GDM1 (cell line): ENCODE data around the gene KMT5B.

Source experiments
- DNase-seq: peaks from one replicate; lab custom pipeline; 2025; lab: John Stamatoyannopoulos, UW

The KMT5B gene

DNA sequence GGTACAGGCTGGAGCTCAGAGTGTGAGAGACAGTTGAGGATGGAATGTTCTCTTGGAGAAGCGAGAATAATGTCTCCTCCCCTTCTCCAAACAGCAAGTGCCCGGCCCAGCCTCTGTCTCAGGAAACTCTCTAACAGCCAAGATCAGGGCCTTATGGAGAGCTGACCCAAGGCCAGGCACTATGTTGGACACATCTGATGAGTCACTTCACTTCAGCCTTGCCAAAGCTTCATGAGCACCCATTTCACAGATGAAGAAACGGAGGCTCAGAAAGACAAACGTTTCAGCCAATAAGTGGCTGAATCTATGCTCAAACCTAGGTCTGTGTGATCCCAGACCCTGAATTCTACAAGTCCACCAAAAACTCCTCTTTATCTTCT, 69.8 kb downstream of the KMT5B start:
- no peak for DNase-seq

DNA sequence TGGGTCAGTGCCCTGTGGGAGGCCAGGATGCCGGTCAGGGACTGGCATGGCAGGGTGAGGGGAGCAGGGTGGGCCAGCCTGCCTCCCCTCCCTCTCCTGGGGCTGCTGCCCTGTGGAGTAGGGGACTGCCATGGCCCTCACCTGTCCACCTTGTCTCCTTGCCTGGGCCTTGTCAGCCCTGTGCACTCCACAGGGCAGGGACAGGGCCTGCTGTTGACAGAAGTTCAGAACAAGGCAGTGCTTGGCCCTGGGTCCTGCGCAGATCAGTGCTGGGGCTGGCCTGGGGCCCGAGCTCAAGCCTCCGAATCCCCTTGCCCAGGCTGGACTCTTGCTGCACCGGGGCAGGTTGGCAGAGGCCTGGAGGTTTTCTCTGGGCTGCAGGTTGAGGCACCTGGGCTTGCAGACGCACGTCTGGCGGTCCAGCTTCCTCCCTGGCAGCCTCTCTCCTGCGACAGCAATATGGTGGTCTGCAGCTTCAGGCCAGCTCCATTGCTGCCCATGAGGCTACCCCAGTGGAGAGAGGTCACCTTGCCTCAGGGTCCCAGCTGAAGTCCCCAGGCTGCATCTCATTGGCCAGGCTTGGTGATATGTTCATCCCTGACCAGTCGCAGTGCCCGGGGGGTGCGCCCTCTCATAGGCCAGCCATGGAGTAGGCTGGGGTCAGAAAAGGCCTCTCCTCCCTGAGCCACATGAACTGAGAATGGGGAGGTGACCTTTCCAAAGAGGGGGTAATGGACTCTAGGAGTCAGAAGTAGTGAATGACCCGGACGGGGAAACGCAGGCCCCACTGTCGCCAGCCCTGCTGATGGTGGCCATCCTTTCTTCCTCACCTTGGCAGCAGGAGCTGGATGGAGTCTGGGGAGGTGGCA, 70.4 kb downstream of the KMT5B start:
- DNase-seq = no peak

DNA sequence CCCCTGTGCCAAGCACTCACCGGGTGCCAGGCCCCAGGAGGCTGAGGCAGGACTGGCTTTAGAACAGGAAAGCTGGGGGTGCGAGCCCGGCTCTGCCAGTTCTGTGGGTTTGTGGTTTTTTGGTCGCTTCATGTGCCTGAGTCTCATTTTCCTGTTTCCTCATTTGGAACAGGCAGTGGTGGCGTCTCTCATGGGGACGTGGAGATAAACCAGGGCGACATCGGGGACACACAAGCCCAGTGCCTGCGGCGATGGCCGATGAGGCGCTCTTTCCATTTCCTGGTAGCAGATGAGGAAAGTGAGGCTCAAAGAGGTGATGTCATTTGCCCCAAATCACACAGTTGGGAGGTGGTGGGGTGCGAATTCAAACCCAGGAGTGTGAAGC, 71.1 kb downstream of the KMT5B start:
- DNase-seq = peak; percentile 88

DNA sequence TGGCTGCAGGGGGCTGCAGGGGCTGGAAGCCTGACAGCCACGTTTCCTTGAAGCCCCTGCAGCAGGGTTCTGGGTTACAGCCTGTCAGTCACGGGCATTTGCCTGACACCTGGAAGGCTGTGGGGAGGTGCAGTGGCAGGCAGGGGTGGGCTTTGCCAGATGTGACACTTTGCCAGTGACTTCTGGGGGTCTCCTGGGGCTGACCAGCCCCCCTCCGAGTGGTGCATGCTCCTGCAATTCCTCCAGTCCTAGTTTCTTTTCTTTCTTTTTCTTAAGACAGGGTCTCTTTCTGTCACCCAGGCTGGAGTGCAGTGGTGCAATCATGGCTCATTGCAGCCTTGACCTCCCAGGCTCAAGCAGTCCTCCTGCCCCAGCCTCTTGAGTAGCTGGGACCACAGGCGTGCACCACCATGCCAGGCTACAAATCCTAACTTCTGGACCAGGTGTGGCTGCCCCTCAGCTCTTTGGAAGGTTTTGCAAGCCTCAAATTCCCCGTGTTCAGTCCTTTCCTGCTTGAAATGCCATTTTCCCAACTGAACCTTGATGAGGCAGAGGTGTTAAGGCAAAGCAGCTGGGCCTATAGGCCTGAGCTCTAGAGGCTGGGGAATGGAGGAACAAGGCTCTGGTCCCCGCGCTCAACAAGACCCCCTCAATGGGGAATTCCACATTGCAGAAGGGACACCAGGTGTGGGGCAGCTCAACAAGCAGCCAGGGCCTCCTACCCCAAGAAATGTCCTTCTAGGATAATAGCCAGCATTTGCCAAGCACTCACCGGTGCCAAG, 71.7 kb downstream of the KMT5B start:
- DNase-seq = no peak

DNA sequence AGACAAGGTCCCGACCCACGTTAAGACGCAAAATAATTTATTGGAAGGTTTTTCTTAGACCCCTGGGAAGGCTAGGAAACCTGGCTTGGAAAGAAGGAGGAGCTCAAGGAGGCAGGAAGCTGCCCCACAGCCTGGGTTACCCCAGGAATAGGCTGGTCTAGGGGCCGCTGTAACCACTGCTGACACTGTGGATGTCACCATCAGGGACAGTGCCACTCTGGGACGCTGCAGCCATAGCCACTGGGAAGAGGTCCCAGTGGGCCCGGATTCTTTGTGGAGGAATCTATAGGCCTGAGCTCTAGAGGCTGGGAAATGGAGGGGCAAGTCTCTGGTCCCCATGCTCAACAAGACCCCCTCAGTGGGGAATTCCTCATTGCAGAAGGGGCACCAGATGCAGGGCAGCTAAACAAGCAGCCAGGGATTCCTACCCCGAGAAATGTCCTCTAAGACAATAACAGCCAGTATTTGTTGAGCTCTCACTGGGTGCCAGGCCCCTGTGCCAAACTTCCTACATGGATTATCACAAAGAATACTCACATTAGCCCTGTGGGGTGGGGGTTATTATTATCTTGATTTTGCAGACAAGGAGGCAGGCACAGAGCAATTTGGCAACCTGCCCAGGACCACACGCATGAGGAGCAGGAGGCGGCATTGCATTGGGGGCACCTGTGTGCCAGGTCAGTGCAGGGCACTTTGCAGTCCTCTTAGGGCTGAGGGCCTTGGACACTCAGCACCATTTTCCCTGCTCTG, 72.4 kb downstream of the KMT5B start:
- DNase-seq = no peak

DNA sequence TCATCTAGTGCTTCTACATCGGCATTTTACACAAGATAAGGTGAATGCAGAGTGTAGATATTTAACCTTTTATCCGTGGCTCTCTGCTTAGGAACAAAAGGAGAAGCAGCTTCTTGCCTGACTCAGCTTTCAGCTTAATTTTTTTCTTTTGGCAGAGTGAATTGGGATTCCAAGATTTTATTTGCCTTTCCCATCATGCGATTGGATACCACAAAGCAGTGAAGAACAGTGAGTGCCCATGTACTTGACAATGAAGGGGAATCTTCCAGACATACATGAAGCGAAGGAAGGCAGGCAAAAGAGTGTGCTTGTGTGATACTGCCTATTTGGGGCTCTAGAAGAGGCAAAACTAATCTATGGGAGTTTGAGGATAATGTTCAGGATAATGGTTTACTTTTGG, 74.9 kb downstream of the KMT5B start:
- no peak for DNase-seq

DNA sequence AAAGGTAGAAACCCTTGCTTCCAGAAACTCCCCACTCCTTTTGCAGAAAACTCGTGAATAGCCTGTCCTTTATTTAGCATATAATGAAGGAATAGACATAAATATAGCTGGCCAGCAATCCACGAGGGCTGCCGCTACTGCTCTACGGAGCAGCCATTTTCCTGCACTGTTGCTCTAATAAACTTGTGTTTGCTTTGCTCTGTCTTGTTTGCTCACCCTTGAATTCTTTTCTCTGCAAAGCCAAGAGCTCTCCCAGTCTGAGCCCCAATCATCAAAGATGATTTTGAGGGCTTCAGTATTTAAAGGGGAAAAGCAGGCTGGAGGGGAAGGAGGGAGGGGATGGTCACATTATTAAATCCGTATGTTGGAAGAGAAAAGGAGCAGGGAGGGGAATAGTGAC, 75.3 kb downstream of the KMT5B start:
- DNase-seq = no peak

DNA sequence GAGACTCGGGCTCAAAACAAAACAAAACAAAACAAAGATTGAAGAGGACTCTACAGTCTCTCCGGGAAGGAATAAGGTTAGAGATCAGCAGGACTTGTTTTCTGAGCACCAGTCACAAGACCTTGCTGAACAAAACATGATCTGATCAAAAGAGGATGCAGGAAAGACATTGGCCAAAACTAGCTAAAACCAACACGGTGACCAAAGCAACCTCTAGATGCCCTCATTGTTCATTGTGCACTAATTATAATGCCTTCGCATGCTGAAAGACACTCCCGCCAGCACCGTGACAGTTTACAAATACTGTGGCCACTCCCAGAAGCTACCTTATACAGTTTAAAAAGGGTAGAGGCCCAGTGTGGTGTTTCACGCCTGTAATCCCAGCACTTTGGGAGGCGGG, 76.2 kb downstream of the KMT5B start:
- DNase-seq = no peak

DNA sequence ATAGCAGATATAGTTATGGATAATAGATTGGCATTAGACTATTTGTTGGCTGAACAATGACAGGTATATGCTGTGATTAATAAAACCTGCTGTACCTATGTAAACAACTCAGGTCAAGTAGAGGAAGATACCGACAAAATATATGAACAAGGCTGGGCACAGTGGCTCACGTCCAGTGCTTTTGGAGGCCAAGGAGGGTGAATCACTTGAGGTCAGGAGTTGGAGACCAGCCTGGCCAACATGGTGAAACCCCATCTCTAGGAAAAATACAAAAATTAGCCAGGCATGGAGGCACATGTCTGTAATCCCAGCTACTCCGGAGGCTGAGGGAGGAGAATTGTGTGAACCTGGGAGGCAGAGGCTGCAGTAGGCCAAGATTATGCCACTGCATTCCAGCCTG, 77.9 kb downstream of the KMT5B start:
- DNase-seq = no peak

DNA sequence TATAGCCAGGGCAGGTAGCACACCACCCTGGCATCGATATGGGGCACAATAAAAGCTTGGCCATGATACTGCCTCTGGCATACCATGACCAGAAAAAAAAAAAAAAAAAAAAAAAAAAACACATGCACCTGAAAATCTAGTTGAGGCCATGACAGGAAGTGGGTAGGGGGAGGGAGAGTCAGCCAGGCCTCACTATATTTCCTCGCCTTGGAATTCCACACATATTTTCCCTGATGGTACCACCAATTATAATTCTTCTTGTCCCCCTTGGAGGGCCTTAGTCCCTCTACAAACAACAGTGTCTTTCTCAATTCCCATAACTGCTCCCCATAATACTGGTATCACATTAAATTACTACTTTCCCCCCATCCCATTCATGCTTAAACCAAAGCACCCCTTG, 79.3 kb downstream of the KMT5B start:
- DNase-seq = no peak

DNA sequence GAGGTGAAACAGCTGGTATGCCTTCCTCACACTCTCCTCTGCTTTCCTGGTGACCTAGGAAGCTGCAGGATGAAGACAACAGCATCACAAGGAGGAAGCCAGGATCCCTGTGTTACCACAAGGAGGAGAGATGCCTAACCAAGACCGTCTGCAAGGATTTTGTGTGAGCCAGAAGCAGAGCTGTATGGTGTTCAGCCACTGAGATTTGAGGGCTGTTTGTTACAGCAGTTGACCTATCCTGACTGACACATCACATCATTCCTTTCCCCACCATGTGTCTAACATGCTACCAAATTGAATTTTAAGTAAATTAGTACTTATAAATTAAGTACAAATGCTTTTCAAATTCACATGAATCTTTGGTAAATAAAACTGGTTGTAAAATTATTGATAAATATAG, 83.0 kb downstream of the KMT5B start:
- no peak for DNase-seq

DNA sequence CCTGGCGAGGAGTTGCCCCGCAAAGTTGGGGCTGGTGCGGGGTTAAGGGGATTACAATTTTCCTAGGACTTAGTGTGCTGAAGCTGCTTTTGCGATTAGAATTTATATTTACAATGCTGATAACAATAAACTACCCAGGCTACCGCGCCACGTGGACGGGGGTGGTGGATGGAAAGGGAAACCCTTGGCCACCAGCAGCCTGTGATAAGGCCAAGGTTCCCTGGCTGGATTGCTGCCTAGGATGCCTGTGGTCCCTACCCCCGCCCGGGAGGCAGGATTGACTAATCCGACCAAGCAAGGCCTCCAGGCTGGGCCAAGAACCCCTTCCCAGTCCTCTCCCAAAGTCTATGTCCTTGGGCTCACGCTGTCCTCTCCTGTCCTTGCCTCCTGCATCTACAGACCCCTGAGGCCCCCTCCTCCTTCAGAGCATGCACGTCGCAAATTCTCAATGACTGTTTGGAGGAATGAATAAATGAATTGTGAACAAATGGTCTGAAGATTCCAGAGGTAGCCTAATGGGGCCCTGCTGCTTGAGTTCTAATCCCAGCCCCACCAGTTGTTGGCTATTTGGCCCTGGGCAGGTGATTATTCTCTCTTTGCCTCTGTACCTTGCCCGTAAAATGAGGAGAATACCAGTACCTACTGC, 84.3 kb downstream of the KMT5B start:
- DNase-seq = no peak

DNA sequence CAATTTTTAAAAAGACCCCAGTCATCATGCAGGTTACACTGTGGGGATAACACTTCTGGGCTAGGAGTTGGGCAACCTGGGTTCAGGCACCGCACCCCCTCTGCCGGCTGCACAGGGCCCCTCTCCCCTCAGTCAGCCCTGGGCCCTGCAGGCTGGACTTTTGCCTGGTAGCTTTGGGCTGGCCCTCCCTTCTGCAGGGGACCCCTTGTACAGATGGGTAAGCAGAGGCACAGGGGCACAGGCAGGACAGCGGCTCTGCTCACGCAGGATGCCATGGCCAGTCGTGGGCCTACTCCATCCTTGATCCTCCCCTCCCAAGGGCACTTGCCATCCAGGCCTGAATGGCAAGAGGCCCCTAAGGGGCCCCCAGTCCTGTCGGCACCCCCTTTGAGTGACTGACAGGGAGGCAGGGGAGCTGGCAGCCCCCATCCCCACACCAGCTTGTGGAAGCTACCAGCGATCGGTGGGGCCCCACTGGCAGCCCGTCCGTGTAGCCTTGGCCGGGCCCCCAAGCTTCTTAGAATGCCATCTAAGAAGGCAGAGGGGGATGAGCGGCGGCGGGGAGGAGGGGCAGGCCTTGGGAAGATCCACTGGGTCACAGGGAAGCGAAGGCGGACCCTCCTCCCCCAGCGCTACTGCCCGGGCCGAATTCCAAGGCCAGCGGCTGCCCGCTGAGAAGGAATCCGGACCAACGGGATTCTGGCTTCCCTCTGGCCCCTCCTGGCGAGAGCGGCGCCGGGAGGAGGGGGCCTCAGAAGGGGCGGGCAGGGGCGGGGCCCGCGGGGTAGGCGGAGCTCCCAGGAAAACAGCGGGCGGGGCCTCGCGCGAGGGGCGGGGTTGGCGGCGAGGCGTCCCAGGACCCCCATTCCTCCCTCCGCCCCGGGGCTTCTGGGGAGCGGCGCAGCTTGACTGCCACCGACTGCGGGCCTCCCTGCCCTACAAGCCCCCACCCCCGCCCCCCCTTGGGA, 85.1 kb downstream of the KMT5B start:
- no peak for DNase-seq

DNA sequence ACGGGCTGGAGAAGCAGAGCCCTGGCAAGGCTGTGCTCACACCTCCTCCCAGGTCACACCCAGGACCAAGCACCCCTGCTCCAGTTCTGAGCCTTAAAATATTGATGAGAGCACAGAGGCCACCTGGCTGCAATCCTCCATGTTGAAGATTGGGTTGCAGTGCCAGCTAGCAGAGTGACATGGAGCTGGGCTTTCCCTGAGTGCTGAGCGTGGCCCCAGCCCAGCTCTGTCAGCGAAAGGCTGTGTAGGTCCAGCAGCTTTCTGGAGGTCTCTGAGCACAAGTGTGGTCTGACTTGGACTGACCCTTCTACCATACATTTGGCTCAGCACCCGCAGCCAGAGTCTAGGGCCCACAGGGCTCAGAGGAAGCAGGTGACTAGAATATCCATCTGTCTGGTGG, 87.9 kb downstream of the KMT5B start:
- DNase-seq = no peak

DNA sequence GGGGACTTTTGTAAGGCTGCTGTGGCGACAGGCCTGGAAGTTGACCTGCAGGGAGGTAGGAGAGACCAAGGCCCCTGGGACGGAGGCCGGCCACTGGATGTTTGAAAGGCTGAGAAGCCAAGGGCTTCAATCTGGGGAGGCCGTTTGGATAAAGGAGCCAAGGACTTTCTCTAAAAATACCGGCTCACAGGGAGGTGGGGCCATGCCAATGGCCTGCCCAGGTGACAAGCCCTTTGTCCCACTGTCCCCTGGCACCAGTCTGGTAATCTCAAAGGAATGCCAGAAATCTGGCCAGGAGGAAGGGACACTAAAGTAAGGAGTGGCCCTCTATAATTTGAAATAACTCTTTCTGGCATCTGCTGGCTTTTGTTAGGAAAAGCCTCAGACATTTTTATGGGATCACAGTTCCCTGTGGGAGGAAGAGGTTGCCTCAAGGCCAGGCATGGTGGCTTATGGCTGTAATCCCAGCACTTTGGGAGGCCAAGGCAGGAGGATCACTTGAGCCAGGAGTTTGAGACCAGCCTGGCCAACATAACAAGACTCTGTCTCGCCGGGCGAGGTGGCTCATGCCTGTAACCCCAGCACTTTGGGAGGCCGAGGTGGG, 90.1 kb downstream of the KMT5B start:
- no peak for DNase-seq

DNA sequence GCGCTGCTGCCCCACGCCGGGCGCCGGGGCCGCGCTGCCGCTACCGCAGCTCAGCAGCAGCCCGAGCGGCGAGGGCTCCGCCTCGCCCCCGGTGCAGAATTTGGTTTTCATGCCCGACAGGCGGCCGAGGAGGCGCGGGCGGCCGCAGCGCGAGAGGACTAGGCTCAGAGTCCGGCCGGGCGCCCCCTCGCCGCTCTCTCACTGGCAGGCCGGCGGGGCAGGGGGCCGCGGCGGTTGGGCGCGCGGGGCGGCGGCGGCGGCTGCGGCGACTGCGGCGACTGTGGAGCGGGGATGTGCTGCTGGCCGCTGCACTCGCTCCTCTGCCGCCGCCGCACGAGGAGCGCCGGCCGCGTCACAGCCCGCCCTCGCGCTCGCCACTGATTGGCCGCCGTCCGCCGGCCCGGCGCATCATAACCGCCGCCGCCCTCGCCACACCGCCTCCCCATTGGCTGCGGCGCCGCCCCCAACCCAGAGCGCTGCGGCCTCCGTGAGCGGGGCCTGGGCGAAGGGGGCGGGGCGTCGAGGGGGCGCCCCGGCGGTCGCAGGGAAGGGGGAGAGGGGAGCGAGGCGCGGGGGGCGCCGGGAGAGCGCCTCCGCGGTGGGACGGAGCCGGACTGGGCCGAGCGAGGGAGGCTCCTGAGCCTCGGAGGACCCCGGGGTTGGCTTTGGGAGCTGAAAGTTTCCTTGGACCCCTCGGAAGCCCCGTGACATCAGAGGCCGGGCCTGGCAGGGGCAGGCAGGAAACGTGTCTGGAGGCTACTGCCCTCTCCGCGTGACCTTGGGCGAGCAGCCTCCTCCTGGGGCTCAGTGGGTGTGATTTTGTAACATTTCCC, 91.8 kb downstream of the KMT5B start, which contains the start of gene CHKA:
CHKA (minus strand) TSS at position 322 of the 833 bp plus-strand sequence; CDS start at position 111, 211 bp downstream.
- peak; percentile 93 for DNase-seq

DNA sequence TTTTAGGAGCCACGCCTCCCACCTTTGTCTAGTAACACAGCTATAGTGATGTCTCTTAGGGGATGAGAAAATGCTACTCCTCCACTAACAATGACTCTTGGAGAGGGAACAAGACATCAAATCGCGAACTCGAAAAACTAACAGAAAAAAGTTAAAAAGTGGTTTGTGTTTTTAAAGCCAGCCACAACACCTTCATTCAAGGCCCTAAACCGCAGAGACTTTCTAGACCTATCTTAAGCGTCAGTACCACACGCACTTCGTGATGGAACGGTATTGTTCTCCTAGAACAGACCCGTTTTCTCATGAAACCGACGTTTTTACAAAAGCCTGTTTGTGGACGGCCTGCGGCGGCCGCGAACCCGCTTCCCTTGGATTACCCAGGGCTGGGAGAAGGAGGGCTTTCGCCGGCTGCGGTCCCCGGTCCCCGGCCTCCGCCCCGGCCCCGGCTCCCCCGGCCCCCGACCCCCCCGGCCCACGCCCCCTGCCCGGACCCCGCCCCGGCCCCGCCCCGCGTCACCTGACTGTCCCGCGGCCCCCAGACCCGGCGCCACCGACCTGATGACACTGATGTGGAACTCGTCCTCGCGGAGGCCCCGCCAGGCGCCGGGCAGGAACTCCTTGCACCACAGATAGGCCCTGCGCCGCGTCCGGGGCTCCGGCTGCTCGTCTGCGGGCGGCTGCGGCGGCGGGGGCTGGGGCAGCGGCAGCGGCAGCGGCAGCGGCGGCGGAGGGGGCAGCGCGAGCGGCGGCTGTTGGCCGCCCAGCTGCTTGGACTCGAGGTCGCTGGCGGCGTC, 92.6 kb downstream of the KMT5B start:
- DNase-seq = peak; percentile 43

DNA sequence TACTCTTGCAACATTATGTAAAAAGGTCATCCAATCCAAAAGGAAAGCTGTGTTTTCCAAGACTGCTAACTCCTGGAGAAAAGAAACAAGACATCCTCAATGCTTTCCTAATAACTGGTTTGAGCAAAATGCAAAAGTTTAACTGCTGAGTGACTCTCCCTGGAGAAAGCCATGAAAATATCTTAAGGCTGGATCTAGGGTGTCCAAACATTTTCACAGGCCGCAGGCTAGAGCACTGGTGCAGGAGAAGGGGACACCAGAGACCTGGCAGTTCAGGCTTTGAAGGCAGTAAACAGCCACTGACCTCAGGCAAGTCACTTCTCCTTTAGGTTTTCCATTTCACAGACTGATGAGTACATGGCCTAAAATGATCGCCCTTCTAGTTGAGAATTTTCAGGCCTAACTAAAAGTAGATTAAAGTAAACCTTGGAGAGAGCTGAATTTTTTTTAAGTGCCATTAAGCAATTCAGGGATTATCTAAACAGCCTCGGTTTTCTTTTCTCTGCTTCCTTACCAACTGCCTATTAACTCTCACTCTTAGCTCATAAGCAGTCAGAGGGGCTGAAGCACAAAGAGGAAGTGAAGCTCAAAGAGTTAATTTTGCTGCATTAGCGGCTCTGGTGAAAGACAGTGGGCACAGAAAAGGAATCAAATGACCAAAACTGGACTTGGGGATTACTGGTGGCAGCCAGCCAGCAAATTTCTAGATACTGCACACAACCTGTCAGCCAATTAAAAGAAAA, 94.2 kb downstream of the KMT5B start:
- peak; percentile 54 for DNase-seq
